ENCODE data around the gene BAD.
"Not testable (repeated sequence)": the region's sequence is repeated elsewhere in the genome, so short reads cannot be mapped to it uniquely, and the experiment has no call there.

Gene BAD

GRCh38 chr11:64256300-64256699, 28.2 kb downstream of the BAD start:
- DNase-seq (ENCODE audit: low read depth in 2 of 2) = no peak

- DNase-seq (ENCODE audit: low read depth in 2 of 2) = no peak
Measured at GRCh38 chr11:64255135-64256128, 29.0 kb downstream of the BAD start.

DNA sequence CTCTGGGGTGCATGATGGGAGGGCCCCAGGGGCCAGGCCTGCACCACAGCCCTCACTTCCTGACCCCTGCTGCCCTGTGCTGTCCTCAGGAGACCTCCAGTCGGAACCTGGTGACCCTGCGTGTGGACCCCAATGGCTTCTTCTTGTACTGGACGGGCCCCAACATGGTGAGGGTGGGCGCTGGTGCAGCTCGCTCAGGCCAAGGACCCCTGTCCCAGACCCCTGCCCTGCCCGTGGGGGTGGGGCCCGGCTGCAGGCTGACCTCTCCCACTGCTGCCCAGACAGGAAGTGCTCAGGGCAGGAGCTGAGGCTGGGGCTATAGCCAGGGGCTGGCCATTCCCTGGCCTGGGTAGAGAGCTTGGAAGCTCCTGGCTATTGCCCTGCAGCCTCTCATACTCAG, 30.1 kb downstream of the BAD start:
- DNase-seq (ENCODE audit: low read depth in 2 of 2) = no peak

- no peak for DNase-seq (ENCODE audit: low read depth in 2 of 2)
Measured at GRCh38 chr11:64253481-64253880, 31.0 kb downstream of the BAD start.

- DNase-seq (ENCODE audit: low read depth in 2 of 2) = no peak
Measured at GRCh38 chr11:64253043-64253442, 31.4 kb downstream of the BAD start.

DNA sequence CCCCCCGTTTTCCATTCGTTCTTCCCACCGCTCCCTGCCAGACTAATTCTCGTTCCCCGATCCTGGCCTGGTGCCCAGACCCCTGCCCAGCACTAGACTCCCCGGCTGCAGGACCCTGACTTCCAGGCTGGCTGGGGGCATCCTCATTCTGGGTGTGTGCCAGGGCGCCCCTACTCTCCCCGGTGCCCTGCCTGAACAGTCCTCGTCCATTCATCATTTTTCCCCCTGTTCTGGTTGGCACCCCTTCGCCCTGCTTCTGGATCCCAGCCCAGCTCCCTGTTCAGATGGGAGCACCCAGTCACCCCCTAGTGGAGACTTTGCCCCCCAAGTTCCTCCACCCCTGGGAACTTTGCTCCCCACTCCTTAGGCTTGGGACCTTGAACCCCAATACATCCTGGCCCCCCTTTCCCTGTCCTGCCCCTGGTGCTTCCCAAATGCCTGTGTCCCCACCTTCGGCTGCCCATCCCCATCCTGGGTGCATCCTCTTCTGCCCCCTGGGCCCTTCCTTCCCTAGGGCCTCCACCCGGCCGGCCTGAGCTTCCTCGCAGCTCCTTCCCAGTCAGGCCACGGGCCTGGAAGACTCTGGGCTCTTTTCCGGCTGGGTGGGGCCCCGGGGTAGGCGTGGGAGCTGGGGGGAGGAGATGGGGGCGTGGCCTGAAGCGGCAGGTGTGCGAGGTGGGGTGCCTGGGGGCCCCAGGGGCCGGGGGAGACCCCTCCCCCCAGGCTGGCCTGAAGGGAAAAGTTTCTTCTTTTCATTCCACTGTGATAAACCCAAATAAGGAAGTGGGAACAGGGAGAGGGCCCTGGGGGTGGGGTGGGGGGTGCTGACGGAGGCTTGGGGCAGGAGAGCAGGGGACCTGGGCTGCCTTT, 32.2 kb downstream of the BAD start:
- no peak for DNase-seq (ENCODE audit: low read depth in 2 of 2)

DNA sequence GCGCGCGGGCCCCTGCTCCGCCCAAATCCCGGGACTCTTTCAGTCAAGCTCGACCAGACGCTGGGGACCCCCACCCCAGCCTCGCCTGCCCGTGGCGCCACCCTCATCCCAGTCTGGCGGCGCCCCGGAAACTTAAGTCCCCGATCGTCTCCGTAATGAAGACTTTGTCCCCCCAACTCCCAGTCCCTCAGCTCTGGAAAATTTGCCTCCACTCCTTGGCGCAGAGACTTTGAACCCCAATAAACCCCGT, 32.8 kb downstream of the BAD start:
- DNase-seq (ENCODE audit: low read depth in 2 of 2) = no peak

- peak in 1 of 2 donors; percentile 59 for DNase-seq (ENCODE audit: low read depth in 2 of 2)
Measured at GRCh38 chr11:64251016-64251752, 33.3 kb downstream of the BAD start, which contains the start of gene PLCB3. Gene PLCB3, plus strand, starts transcription at chr11:64251530. Its CDS starts 120 bp downstream, at chr11:64251650.

GRCh38 chr11:64250415-64251015, 34.0 kb downstream of the BAD start:
- no peak for DNase-seq (ENCODE audit: low read depth in 2 of 2)

DNA sequence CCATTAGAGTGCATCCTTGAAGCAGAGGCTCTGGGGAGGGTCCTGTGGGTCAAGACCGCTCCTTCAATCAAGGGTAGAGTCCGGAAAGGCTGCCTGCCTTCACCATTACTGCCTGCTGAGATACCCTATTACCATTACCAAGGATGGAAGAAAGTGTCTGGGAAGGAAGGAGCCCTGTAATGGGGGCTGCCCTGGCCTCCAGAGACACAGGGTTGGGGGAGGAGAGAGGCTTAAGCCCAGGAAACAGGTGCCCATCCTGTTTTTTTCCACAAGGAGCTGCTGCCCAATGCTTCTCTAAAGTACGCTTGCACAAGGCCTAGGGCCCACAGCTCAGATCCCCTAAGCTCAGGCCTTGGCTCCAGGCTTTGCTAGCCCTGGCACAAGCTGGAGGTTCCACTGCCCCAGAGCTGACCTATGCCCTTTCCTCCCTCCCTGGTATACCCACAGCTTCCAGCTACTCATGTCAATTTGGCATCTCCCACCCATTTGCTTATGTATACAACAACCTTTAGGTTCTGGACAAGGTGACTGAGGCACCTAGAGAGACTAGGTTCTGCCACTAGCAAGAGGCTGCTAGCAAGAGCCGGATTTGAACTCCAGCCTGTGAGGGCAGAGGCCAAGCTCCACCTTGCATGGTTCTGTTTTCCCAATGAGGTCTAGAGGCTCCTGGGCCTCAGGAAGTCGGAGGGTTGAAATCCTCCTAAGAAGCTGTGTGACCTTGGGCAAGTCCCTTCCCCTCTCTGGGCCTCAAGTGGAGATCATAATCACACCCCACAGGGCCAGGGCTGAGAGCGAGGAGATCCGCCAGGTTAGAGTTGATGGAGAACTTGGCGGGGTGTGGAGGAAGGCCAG, 34.7 kb downstream of the BAD start:
- no peak for DNase-seq (ENCODE audit: low read depth in 2 of 2)

DNA sequence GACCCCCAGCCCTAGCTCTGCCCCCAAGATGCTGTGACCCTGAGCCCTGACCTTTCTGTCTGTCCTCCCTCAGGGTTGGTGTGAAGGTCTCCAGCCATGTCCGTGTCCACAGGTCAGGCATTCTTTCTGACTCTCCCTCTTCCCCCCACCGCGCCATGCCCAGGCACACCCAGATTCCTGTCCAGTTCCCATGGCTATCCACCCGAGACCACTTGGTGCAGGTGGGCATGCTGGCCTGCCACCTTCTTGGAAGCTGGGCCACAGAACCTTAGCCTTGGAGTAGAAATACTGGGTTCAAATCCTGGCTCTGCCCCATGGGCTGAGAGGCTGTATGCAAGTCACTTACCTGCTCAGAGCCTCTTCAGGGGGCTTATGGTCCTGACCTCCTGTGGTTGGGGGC, 35.4 kb downstream of the BAD start:
- no peak for DNase-seq (ENCODE audit: low read depth in 2 of 2)

DNA sequence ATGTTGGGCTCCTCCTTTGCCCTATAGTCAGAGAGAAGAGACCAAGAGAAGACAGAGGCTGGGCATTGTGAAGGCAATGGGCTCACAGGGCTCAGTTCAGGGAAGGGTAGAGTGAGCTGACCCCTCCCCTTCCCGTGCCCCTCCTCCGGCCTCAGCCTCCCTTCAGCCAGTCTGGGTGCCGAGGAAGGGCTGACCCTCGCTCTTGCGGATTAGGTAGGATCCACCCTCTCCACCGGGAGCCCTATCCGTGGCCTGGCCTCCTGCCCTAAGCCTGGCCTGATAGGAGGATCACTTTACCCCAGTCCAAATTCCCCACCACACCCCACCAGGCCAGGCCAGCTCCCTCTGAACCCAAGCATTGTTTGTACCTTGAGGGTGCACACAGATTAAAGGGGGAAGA, 35.9 kb downstream of the BAD start:
- no peak for DNase-seq (ENCODE audit: low read depth in 2 of 2)

GRCh38 chr11:64247729-64248531, 36.5 kb downstream of the BAD start:
- no peak for DNase-seq (ENCODE audit: low read depth in 2 of 2)

- peak; percentile 77 to 78 for DNase-seq (ENCODE audit: low read depth in 2 of 2)
Measured at GRCh38 chr11:64246871-64247728, 37.4 kb downstream of the BAD start, which contains the start of gene PPP1R14B. Gene PPP1R14B, minus strand, starts transcription at chr11:64246943. Its CDS starts 270 bp downstream, at chr11:64246673.

- DNase-seq (ENCODE audit: low read depth in 2 of 2) = not testable (repeated sequence)
Measured at GRCh38 chr11:64246621-64246870, 37.9 kb downstream of the BAD start.

DNA sequence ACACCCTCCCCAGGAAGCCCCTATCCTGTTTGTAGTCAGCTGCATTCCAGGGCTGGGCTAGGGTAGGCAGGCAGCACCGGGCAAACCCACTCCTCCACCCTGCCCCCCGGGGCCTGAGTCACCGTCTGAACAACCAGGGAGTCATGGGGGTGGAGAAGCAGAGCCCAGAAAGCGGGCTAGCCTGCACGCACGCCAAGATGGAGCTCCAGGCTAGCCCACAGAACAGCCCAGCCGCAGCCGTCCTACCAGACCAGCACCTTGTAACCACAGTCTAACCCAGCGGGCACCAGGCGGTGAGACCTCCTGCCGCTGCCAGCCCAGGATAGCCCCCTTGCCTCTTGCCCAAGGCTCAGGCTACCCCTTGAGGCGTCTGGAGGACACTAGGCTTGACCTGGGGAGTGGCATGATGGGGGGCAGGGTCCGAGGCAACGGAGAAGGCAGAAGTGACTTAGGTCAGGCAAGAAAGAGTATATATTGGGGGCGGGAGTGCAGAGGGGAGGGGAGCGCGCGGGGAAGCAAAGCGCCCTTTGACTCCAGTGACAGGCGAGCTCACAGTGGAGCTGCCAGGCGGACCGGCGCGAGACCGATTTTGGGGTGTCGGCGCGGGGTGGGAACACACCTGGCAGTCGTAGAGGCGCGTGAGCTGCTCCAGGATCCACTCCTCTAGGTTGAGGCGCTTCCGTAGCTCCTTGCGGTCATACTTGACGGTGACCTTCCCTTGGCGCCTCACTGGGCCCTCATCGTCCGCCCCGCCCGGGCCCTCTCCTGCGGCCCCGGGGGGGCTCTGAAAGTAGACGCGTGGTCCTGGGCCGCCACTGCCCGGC, 38.5 kb downstream of the BAD start:
- peak; percentile 63 to 72 for DNase-seq (ENCODE audit: low read depth in 2 of 2)

DNA sequence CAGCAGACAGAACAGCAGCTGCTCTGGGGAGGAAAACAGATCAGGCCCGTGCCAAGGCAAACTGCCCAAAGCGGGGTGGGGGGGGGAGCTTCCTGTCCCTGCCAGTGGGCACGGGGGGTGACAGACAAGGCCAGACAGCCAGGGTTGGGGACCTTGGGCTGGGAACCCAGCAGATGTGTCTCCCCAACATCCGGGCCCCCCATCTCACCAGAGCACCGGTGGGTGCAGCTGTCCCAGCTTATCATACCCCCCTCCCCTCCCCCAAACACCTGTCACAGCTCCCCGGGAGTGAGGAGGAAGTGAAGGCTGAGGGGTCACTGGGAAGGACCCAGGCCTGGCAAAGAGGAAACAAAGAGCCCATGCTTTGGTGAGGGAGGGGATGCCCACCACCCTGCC, 39.1 kb downstream of the BAD start:
- no peak for DNase-seq (ENCODE audit: low read depth in 2 of 2)

GRCh38 chr11:64244966-64245365, 39.5 kb downstream of the BAD start:
- no peak for DNase-seq (ENCODE audit: low read depth in 2 of 2)
